CD4-positive, alpha-beta T cell (primary cell): ENCODE data around the gene PPP1R3A. TPM values are rescaled to one million over a fixed set of nuclear protein-coding genes. Genes with fewer than 3 reads are reported as not detected.

Source experiments
- ATAC-seq: fragments of 200-7000 bp; cut with Tn5 transposase; one replicate; pipeline ENCODE4 v1.10.0; 2022; ENCODE audit warnings: mild to moderate bottlenecking; ENCODE audit not compliant: poor library complexity
- CTCF ChIA-PET: fragments of 350-600 bp; sonication (Branson Sonifier 250); formaldehyde crosslinking; loops from one replicate; lab custom pipeline; 2021; ENCODE audit warnings: antibody characterized with exemption, inconsistent platforms; lab: Charles Lee
- POLR2A ChIA-PET: fragments of 350-600 bp; sonication (Branson Sonifier 250); formaldehyde crosslinking; loops from one replicate; lab custom pipeline; 2021; ENCODE audit warnings: antibody characterized with exemption, inconsistent platforms; lab: Charles Lee
- DNase-seq, 14 experiments: peaks; one replicate each; pipeline ENCODE4 v3.0.0-alpha.2; 2013 to 2020; ENCODE audit warnings: mixed read lengths in 2 of 14
- H3K27ac ChIP-seq, 2 donors: one replicate each; pipeline versions ENCODE4 v1.5.1 to v1.7.0; 2013; ENCODE audit warnings: low read length in 2 of 2, low read depth in 1 of 2, mild to moderate bottlenecking in 1 of 2
- H3K27me3 ChIP-seq, 2 experiments: 1 replicate in 1 of 2; 2 replicates in 1 of 2; pipeline versions ENCODE4 v1.6.1 to v1.7.0; 2013; ENCODE audit warnings: low read length in 2 of 2, control low read depth in 1 of 2, mild to moderate bottlenecking in 1 of 2, moderate library complexity in 1 of 2; ENCODE audit not compliant: insufficient read depth in 2 of 2, control insufficient read depth in 1 of 2
- H3K36me3 ChIP-seq: one replicate; pipeline ENCODE4 v1.6.1; 2013; ENCODE audit warnings: low read length, control low read depth; ENCODE audit not compliant: insufficient read depth
- H3K4me1 ChIP-seq: one replicate; pipeline ENCODE4 v1.6.1; 2013; ENCODE audit warnings: low read length, control low read depth; ENCODE audit not compliant: insufficient read depth
- H3K4me3 ChIP-seq: one replicate; pipeline ENCODE4 v1.5.1; 2013; ENCODE audit warnings: mild to moderate bottlenecking, low read length, moderate library complexity
- H3K9me3 ChIP-seq, 2 experiments: 1 replicate in 1 of 2; 2 replicates in 1 of 2; pipeline versions ENCODE4 v1.6.1 to v1.7.0; 2013; ENCODE audit warnings: low read length in 2 of 2, mild to moderate bottlenecking in 2 of 2, control low read depth in 1 of 2, moderate library complexity in 1 of 2; ENCODE audit not compliant: control insufficient read depth in 1 of 2, insufficient read depth in 1 of 2
- H3K27ac Mint-ChIP-seq: one replicate; pipeline ENCODE4 v1.8.0; 2020; ENCODE audit warnings: mixed read lengths
- H3K27me3 Mint-ChIP-seq: one replicate; pipeline ENCODE4 v1.8.0; 2021; ENCODE audit warnings: mixed read lengths
- H3K36me3 Mint-ChIP-seq: one replicate; pipeline ENCODE4 v1.8.0; 2021; ENCODE audit warnings: low read depth, mixed read lengths
- H3K4me1 Mint-ChIP-seq: one replicate; pipeline ENCODE4 v1.8.0; 2021; ENCODE audit warnings: low read depth, mixed read lengths
- H3K4me3 Mint-ChIP-seq: one replicate; pipeline ENCODE4 v1.8.0; 2020; ENCODE audit warnings: mild to moderate bottlenecking, mixed read lengths
- H3K9me3 Mint-ChIP-seq: one replicate; pipeline ENCODE4 v1.8.0; 2020; ENCODE audit warnings: mixed read lengths
- intact Hi-C, 2 experiments: fragments of 100-400 bp; cut with DNase I in 1 of 2; cut with micrococcal nuclease in 1 of 2; formaldehyde crosslinking; loops; one replicate each; pipeline versions ENCODE4 v1.15.1 to v1.9.0; 2023 to 2025; cut with DNase I, micrococcal nuclease
- total RNA-seq, 174 experiments: library from RNA in 2 of 174; stranded (reverse) in 2 of 174; gene quantifications; one replicate each; pipeline ENCODE4 v1.2.3 and lab custom pipeline; 2021 to 2026
- TF ChIP-seq, protein P1 (sequence below): fragments of 200-600 bp; IDR thresholded peaks from one replicate; pipeline ENCODE4 v1.8.0; 2022; ENCODE audit warnings: antibody characterized with exemption, mild to moderate bottlenecking

PPP1R3A gene
- total RNA-seq, 2 experiments from 2014 or later, result not detected

DNA sequence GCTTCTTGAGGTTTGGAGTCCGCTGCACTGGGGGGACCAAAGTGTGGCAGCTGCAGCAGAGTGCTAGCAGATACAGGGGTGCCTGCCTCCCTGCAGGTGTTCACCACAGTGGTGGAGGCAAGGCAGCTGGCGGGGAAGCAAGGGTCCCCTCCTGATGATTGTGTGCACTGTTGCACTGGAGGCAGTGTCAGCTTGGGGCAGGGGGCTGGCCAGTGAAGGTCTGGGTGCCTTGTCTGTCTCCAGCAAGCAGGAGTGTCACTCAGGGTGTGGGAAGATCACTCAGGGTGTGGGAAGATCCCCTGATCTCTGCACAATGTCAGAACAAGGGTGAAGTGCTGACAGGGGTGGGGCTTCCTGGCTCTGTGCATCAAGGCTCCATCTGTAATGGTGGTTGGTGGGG lies 36.3 kb upstream of the PPP1R3A start:
- ATAC-seq (no peak), DNase-seq (no peak)
- Histone ChIP-seq H3K4me1 (no peaks in the 10 kb centered on the region), H3K4me3 (no peak overlapping the region), H3K27ac (no peak overlapping the region), H3K9me3 (peaks cover 0 to 31% of the 10 kb centered on the region in 2 experiments), H3K27me3 (peaks cover 0 to 6% of the 10 kb centered on the region in 2 experiments), H3K36me3 (no peaks in the 10 kb centered on the region)
- ChIA-PET CTCF (no interaction called here), POLR2A (no interaction called here)
- Mint-ChIP-seq H3K4me3 (no peak overlapping the region), H3K9me3 (peaks cover 10% of the 10 kb centered on the region), H3K27ac (no peak overlapping the region), H3K4me1 (no peaks in the 10 kb centered on the region), H3K27me3 (no peaks in the 10 kb centered on the region), H3K36me3 (no peaks in the 10 kb centered on the region)
- TF ChIP-seq, protein P1, sequence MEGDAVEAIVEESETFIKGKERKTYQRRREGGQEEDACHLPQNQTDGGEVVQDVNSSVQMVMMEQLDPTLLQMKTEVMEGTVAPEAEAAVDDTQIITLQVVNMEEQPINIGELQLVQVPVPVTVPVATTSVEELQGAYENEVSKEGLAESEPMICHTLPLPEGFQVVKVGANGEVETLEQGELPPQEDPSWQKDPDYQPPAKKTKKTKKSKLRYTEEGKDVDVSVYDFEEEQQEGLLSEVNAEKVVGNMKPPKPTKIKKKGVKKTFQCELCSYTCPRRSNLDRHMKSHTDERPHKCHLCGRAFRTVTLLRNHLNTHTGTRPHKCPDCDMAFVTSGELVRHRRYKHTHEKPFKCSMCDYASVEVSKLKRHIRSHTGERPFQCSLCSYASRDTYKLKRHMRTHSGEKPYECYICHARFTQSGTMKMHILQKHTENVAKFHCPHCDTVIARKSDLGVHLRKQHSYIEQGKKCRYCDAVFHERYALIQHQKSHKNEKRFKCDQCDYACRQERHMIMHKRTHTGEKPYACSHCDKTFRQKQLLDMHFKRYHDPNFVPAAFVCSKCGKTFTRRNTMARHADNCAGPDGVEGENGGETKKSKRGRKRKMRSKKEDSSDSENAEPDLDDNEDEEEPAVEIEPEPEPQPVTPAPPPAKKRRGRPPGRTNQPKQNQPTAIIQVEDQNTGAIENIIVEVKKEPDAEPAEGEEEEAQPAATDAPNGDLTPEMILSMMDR, result no peak
- intact Hi-C loops, result no loop called here

DNA sequence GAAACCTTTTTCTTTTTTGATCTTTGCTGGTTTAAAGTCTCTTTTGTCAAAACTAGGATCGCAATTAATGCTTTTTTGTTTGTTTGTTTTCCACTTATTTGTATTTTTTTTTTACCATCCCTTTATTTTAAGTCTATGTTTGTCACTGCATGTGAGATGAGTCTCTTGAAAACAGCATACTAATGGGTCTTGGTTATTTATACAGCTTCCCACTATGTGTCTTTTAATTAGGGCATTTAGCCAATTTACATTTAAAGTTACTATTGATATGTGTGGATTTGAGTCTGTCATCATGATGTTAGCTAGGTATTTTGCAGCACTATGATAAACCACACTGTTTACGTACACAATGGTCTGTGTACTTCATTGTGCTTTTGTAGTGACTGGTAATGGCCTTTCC lies 34.7 kb upstream of the PPP1R3A start:
- H3K27ac Mint-ChIP-seq, result no peak overlapping the region
- H3K27me3 Mint-ChIP-seq, result no peaks in the 10 kb centered on the region
- H3K4me1 Mint-ChIP-seq, result no peaks in the 10 kb centered on the region
- intact Hi-C loops, result no loop called here
- Histone ChIP-seq H3K4me3 (no peak overlapping the region), H3K4me1 (no peaks in the 10 kb centered on the region), H3K27me3 (peaks cover 0 to 6% of the 10 kb centered on the region in 2 experiments), H3K36me3 (no peaks in the 10 kb centered on the region), H3K27ac (no peak overlapping the region), H3K9me3 (peaks cover 0 to 24% of the 10 kb centered on the region in 2 experiments)
- no peak for ATAC-seq
- TF ChIP-seq, protein P1, result no peak
- H3K9me3 Mint-ChIP-seq, result peaks cover 10% of the 10 kb centered on the region
- H3K4me3 Mint-ChIP-seq, result no peak overlapping the region
- no peaks in the 10 kb centered on the region for H3K36me3 Mint-ChIP-seq
- ChIA-PET POLR2A (no interaction called here), CTCF (no interaction called here)
- no peak for DNase-seq

DNA sequence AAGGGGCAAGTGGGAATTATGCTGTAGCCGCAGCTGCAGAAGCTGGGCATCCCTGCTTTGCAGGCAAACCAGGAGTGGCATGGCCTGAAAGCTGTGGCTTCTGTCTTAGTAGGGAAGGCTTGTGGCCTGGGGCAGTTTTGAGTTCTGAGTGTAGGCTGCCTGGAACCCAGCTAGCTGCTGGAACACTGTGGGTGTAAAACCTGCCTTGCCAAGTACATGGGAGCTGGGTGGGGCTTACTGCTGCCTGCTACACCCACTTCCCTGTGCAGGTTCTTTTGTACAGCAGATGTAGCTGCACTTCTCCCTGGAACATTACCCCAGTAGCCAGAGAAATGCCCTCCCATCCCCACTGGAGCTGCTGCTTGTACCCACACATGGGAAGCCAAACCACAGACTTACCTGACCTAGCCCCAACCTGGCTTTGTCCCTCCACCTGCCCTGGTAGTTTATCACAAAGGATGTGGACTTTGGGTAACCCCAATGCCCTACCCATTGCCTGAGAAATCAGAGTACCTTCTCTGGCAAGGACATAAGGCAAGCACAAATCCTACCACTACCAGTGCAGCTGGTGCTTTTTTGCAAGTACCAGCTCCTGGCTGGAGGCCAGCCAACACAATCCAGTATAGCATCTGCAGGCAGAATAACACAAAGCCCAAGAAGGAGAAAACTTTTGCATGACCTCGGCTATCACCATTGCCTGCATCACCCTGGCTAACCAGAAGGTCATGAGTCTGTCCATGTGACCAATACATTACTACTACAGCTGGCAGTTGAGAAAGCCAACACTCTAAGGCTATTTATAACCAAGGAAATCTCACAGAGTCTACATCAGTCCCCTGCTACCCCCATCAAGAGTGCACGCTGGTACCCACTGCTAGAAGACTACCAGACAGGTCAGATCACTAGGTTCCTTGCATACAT lies 26.5 kb upstream of the PPP1R3A start:
- TF ChIP-seq, protein P1, result no peak
- Histone ChIP-seq H3K4me1 (no peaks in the 10 kb centered on the region), H3K4me3 (no peak overlapping the region), H3K9me3 (no peaks in the 10 kb centered on the region), H3K27me3 (no peaks in the 10 kb centered on the region), H3K27ac (no peak overlapping the region), H3K36me3 (no peaks in the 10 kb centered on the region)
- ChIA-PET CTCF (no interaction called here), POLR2A (no interaction called here)
- Mint-ChIP-seq H3K4me3 (no peak overlapping the region), H3K27ac (no peak overlapping the region), H3K9me3 (no peaks in the 10 kb centered on the region), H3K36me3 (no peaks in the 10 kb centered on the region), H3K27me3 (no peaks in the 10 kb centered on the region), H3K4me1 (no peaks in the 10 kb centered on the region)
- intact Hi-C loops, result no loop called here
- DNase-seq (no peak), ATAC-seq (no peak)
